HG02759 (cell line): ENCODE measurements around the gene GRK6.
A peak's percentile ranks its signal among the peaks of the same experiment; 100 is the strongest.

Source experiments
- ATAC-seq: cut with Tn5 transposase; IDR thresholded peaks from one replicate; pipeline ENCODE4 v1.9.1; 2021; ENCODE audit warnings: mild to moderate bottlenecking, moderate library complexity; ENCODE audit not compliant: unreplicated experiment

Gene GRK6

GRCh38 chr5:177452688-177453638, 26.5 kb downstream of the GRK6 start:
- no peak for ATAC-seq

- no peak for ATAC-seq
Observed at GRCh38 chr5:177453852-177454396, 27.4 kb downstream of the GRK6 start.

- ATAC-seq = peak; percentile 61
Observed at GRCh38 chr5:177454397-177455035, 28.0 kb downstream of the GRK6 start.

GRCh38 chr5:177455036-177455660, 28.7 kb downstream of the GRK6 start:
- peak; percentile 56 for ATAC-seq

GRCh38 chr5:177455661-177456590, 29.4 kb downstream of the GRK6 start:
- ATAC-seq = peak; percentile 17

GRCh38 chr5:177456591-177456964, 30.1 kb downstream of the GRK6 start:
- no peak for ATAC-seq

GRCh38 chr5:177456976-177457851, 30.7 kb downstream of the GRK6 start:
- ATAC-seq = peak; percentile 32

GRCh38 chr5:177457852-177458681, 31.6 kb downstream of the GRK6 start:
- no peak for ATAC-seq

GRCh38 chr5:177458912-177459350, 32.5 kb downstream of the GRK6 start:
- ATAC-seq = no peak

GRCh38 chr5:177459357-177459756, 32.9 kb downstream of the GRK6 start:
- ATAC-seq = no peak

- ATAC-seq = no peak
Observed at GRCh38 chr5:177459819-177460628, 33.5 kb downstream of the GRK6 start.

- ATAC-seq = no peak
Observed at GRCh38 chr5:177462021-177462670, 35.7 kb downstream of the GRK6 start.

GRCh38 chr5:177465044-177465443, 38.6 kb downstream of the GRK6 start:
- ATAC-seq = no peak

GRCh38 chr5:177466861-177467260, 40.4 kb downstream of the GRK6 start:
- no peak for ATAC-seq

GRCh38 chr5:177467436-177467835, 41.0 kb downstream of the GRK6 start:
- no peak for ATAC-seq

- no peak for ATAC-seq
Observed at GRCh38 chr5:177468329-177468684, 41.8 kb downstream of the GRK6 start.
